HG02571 (cell line): ENCODE data around the gene CYFIP1.

Source experiments
- ATAC-seq: cut with Tn5 transposase; IDR thresholded peaks from one replicate; pipeline ENCODE4 v1.9.1; 2021; ENCODE audit warnings: mild to moderate bottlenecking, moderate library complexity; ENCODE audit not compliant: unreplicated experiment

CYFIP1 gene

GRCh38 chr15:22968366-22968765 lies 11.8 kb downstream of the CYFIP1 start:
- no peak for ATAC-seq

- no peak for ATAC-seq
Measured at GRCh38 chr15:22967084-22967770, 12.9 kb downstream of the CYFIP1 start.

DNA sequence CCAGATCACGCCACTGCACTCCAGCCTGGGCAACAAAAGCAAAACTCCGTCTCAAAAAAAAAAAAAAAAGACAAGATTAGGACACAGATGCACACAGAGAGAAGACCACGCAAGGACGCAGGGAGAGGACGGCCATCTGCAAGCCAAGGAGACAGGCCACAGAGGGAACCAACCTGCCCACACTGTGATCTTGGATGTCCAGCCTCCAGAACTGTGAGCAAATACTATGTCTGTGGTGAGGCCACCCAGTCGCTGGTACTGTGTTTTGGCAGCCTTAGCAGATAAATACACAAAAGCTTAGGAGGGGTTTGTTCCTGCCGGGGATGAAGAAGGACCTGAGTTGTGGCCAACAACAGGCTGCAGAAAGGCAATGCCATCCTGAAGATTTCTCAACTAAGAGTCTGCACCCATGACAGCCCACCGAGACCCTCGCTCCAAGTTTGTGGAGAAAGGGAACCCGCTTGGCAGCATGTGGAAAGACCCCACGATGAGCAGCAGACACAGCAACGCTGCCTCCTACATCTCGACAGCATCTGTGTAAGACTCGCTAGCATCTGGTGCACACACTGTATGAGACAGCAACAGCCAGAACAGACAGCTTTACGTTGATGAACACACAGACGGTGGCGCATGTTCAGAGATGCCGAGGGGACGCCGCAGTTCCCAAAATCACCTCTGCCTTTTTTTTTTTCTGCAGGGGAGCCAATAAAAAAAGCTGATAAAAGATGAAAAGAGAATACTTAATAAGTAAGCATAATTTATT lies 13.7 kb downstream of the CYFIP1 start:
- ATAC-seq = no peak

DNA sequence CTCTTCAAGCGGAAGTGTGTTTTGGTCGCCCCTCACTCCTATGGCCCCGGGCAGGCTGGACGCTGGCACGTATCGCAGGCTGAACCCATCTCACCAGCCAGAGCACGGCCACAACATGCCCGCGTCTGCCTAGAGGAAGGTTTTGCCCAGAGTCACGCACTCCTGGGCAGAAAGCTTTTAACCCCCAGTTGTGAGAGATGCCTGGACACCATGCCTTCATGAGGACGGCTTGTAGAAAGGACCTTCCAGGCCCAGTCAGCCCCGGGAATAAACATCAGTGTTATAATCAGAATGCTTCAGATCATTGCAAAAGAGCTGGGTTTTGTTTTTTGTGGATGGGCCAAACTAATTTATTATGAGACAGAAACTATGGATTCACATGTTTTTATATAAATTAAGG lies 16.5 kb downstream of the CYFIP1 start:
- no peak for ATAC-seq

GRCh38 chr15:22962611-22963010 lies 17.6 kb downstream of the CYFIP1 start:
- no peak for ATAC-seq

- no peak for ATAC-seq
Measured at GRCh38 chr15:22961762-22962161, 18.4 kb downstream of the CYFIP1 start.

DNA sequence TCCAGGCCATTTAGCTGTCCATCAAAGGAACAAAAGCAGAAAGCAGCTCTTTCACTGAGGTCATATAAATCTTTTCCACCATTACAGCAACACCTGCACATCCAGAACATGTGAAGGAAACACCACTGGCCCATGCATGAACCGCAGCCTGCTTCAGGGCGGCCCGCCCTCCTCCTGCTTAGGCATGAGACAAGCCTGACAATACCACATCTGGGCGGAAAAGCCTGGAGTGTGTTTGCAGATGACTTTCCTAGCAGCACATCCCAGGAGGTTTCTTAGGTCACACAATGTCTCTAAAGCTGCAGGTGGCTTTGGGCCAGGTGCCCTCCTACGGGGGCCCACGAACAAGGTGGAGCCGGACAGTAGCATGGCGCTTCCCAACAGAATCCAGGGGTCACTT lies 19.6 kb downstream of the CYFIP1 start:
- no peak for ATAC-seq

DNA sequence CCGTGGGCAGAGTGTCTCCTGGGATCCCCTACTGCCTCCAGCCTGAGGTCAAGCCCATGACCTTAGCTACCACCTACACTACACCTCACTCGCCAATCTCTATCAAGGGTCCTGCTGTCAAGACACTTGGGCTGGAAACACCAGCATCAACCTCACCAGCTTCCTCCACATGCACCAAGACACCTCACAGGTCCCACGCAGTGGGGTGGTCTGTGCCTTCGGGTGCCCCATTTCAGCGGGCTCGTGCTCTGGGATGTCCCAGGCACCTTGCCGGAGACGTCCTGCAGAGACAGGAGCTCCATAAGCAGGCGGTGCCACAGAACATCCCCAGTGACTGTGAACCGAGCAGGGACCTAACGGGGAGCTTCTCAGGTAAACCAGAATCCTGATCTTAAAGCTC lies 20.0 kb downstream of the CYFIP1 start:
- ATAC-seq = no peak

GRCh38 chr15:22959321-22960101 lies 20.7 kb downstream of the CYFIP1 start:
- no peak for ATAC-seq

- no peak for ATAC-seq
Measured at GRCh38 chr15:22958487-22959280, 21.5 kb downstream of the CYFIP1 start.

DNA sequence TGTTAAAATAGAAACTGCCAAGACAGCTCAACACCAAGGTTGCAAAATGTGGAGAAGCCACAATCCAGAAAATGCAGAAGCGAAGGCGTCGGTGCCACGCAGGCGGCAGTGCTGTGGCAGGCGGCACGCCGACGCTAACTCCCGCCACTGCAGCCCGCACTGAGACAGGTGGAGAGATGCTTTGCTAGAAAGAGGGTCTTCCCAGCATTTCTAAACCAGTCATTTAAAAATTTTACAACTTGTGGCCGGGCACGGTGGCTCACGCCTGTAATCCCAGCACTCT lies 23.2 kb downstream of the CYFIP1 start:
- ATAC-seq = no peak

GRCh38 chr15:22956257-22956977 lies 23.8 kb downstream of the CYFIP1 start:
- ATAC-seq = no peak

GRCh38 chr15:22955544-22956119 lies 24.5 kb downstream of the CYFIP1 start:
- no peak for ATAC-seq

DNA sequence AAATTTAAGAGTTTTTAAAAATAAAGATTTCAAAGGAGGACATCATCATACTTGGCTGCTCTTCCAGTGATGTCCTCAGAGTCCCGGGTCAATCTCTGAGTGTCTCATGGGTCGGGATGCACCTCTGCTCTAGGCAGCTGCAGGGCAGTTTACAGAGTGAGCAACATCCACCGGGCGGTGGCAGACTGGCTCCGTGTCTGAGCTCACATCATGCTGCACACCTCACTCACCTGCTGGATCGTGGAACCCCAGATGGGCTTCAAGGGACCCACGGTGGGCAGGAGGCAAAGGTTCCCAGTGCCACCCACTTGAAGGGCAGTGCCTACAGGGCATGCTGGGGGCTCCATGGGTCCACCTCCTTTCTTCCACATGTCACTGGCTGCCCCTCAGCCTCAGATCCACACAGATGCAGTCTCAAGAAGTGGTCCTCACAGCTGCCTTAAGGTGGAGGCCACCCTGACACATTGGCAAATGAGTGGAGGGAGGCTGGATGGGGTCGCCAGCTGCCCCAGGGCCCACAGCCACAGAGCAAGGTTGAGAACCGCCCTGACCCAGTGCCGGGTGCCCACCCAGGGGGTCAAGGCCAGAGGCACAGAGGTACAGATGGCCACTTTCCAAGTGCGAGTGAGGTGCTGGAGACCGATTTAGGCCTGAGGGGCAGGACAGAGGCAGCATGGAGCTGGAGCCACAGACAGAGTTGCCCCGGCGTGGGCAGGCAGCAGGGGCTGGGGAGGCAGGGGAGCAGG lies 25.2 kb downstream of the CYFIP1 start:
- ATAC-seq = no peak

DNA sequence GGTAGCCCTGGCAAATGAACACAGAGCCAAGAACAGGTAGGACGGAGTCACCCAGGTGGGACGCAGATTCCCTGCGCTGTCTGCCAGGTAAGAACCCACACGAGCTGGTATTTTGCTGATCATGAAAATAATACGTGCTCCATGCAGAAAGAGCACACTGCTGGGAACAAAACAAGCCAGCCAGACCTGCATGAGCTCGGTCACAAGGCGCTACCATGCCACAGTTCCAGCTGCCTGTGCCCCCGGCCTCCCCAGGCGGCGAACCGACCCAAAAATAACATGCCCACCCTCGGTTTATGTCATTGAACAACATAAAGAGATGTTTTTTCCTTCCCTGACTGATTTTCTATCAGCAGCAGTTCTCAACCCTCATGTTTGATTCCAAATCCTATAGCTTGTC lies 25.8 kb downstream of the CYFIP1 start:
- ATAC-seq = no peak

DNA sequence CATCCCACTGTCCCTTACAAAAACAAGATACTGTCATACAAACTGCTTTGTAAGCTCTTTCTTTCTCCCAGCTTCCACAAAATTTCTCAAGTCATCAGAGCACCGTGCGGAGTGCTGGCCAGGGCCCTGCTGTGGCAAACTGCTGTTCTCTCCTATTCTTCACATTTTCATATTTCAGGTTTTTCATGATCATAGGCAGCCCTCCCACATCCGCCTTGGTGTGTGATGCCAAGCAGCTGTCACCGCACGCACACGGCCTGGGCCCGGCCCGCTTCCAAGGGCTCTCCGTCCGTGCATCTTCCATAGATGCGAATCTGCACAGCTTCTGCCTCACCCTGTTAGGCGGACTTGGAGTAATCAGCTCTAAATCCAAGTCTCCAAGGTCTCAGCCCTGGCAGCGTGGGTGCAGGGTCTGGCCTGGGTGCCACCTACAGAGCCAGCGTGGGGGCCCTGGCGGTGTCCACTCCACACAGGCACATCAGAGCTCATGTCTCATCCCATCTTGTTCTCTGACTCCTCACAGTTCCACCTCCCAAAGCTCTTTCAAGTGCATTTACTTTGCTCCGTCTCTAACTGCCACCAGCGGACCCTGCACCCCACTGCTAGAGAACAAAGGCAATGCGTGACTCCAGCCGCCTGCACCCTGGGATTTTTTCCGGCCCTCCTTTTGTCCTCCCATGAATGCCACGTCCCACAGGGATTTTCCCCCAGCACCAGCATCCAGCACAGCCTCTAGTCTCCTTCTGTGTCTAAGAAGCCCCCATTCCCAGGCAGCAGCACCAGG lies 27.2 kb downstream of the CYFIP1 start:
- no peak for ATAC-seq

DNA sequence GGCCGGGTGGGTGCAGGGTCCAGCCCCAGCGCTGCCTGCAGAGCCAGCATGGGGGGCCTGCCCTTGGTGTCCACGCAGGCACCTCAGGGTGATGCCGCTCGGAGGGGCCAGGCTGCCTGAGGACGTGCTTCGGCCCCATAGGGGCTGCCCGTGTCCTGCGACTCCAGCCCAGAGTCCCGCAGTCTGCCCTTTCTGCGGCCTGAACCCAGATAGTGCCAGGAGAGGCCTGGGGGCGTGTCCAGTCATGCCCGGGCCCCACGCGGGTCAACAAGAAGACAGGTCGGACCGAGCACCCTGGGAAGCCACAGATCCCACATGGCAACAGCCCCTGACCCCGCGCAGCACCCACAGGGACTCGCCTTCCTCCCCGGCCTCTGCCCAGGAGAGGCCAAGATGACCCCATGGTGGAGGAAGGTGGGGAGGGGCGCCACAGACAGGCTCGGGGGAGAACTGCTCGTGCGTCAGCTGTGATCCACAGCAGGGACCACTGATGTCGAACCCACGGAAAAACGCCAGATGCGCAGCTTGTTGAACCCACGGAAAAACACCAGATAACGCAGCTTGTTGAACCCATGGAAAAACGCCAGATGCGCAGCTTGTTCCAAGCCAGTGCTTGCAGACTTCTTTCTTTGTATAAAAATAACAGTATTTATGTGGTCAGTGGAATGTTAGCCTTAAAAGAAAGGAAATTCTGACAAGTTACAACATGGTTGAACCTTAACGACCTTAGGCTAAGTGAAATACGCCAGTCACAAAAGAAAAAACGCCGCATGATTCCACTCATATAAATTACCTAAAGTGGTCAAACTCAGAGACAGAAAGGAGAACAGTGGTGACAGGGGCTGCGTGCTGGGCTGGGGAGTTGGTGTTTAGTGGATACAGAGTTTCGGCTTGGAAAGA lies 28.5 kb downstream of the CYFIP1 start:
- ATAC-seq = no peak

- ATAC-seq = no peak
Measured at GRCh38 chr15:22951031-22951380, 29.2 kb downstream of the CYFIP1 start.
